ENCODE results near the gene DKKL1.
"Not testable (repeated sequence)": the region's sequence is repeated elsewhere in the genome, so short reads cannot be mapped to it uniquely, and the experiment has no call there.

The DKKL1 gene

GRCh38 chr19:49326165-49326704 is 37.4 kb upstream of the DKKL1 start:
- ChIA-PET POLR2A (interaction anchor here (0.6 kb wide), 1 partner anchor 201 kb away, joined by 5 read pairs; the partner anchor contains the start of gene RCN3), CTCF (interaction anchor here (0.7 to 2.8 kb wide), 7 partner anchors 13 to 244 kb away, joined by 3 to 17 read pairs (median 3); partner anchors contain the start of gene LIN7B)
- no peak for TF ChIP-seq CTCF (IDR thresholded peaks at IDR 0.05; ENCODE audit: control extremely low read depth, extremely low read depth, low read depth, missing control alignments)
- DNase-seq (ENCODE audit: extremely low spot score), result peak; percentile 67

DNA sequence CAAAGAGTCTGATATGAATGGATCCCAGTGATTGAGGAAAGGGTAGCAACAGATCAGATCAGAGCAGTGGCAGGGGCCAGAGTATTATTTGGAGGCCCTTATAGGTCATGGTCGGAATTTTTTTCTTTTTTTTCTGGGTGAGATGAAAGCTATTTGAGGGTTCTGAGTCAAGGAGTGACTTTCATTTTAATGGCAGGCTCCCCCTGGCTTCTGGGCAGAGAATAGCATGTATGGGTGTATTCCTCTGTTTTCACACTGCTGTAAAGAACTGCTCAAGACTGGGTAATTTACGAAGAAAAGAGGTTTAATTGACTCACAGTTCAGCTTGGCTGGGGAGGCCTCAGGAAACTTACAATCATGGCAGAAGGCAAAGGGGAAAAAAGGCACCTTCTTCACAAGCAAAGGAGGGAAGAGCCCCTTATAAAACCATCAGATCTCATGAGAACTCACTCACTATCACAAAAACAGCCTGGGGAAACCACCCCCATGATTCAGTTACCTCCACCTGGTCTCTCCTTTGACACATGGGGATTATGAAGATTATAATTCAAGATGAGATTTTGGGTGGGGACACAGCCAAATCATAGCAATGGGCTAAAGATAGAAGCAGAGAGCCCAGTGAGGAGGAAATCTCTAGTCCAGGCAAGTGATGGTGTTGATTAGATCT is 35.7 kb upstream of the DKKL1 start:
- ChIA-PET POLR2A (no interaction called here), CTCF (interaction anchor here (0.6 to 2.8 kb wide), 15 partner anchors 10 to 145 kb away, joined by 3 to 17 read pairs (median 4); no protein-coding TSS in a partner anchor)
- peak; percentile 57 for DNase-seq (ENCODE audit: extremely low spot score)
- peak; percentile 61 for TF ChIP-seq CTCF (IDR thresholded peaks at IDR 0.05; ENCODE audit: control extremely low read depth, extremely low read depth, low read depth, missing control alignments)

DNA sequence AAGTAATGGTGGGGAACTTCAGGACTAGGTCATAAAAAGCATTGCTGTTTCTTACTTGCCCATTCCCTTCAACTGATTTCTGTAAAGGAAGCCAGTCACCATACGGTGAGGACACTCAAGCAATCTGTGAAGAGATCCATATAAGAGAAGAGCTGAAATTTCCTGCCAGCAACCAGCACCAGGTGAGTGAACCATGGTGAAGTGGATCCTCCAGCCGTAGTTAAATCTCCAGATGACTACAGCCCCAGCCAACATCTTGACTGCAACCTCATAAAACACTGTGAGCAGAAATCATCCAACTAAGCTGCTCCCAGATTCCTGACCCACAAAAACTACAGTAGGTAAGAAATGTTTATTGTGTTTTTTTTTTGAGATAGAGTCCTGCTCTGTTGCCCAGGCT is 34.9 kb upstream of the DKKL1 start:
- ChIA-PET CTCF (interaction anchor here (0.7 to 2.6 kb wide), 10 partner anchors 9 to 103 kb away, joined by 3 to 13 read pairs (median 4); no protein-coding TSS in a partner anchor), POLR2A (no interaction called here)
- no peak for TF ChIP-seq CTCF (IDR thresholded peaks at IDR 0.05; ENCODE audit: control extremely low read depth, extremely low read depth, low read depth, missing control alignments)
- DNase-seq (ENCODE audit: extremely low spot score), result no peak

DNA sequence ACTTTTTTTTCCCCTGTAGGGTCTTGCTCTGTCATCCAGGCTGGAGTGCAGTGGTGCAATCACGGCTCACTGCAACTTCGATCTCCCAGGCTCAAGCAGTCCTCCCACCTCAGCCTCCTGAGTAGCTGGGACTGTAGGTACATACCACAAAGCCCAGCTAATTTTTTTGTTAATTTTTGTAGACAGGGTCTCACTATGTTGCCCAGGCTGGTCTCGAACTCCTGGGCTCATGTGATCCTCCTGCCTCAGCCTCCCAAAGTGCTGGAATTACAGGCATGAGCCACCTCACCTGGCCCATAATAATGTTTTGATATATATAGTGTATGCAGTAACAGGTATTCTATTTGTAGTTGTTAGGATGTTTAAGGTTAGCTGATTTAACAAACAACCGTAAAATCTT is 32.5 kb upstream of the DKKL1 start:
- ChIA-PET POLR2A (interaction anchor here (0.8 kb wide), 1 partner anchor 9 kb away, joined by 3 read pairs; no protein-coding TSS in a partner anchor), CTCF (interaction anchor here (0.8 to 1.4 kb wide), 8 partner anchors 9 to 115 kb away, joined by 3 to 7 read pairs (median 3); no protein-coding TSS in a partner anchor)
- not testable (repeated sequence) for DNase-seq (ENCODE audit: extremely low spot score)

- DNase-seq (ENCODE audit: extremely low spot score), result peak; percentile 74
- POLR2A ChIA-PET, result no interaction called here
- CTCF ChIA-PET, result interaction anchor here (0.8 to 1.4 kb wide), 8 partner anchors 8 to 106 kb away, joined by 3 to 7 read pairs (median 3); no protein-coding TSS in a partner anchor
- no peak for TF ChIP-seq CTCF (IDR thresholded peaks at IDR 0.05; ENCODE audit: control extremely low read depth, extremely low read depth, low read depth, missing control alignments)
These were observed 32.0 kb upstream of the DKKL1 start for GRCh38 chr19:49331616-49332055.

GRCh38 chr19:49332691-49333417 is 30.8 kb upstream of the DKKL1 start:
- DNase-seq (ENCODE audit: extremely low spot score); POLR2A ChIA-PET: not testable (repeated sequence)
- CTCF ChIA-PET, result interaction anchor here (1.1 to 2.1 kb wide), 5 partner anchors 9 to 138 kb away, joined by 3 to 8 read pairs (median 3); no protein-coding TSS in a partner anchor

DNA sequence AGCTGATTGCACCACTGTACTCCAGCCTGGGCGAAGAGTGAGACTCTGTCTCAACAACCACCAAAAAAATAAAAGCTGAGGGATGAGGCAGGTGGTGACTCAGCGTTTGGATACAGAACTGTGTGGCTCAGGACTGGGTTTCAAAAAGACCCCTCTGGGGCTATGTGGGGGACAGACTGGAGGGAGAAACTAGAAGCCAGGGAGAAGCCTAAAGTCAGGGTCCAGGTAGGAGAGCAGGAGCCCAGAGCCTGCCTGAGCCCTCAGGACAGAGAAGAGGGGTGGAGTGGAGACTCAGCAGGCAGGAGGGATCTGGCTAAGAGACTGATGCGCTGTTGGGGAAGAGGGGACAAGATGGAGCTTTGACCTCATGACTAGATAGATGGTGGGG is 30.3 kb upstream of the DKKL1 start:
- DNase-seq (ENCODE audit: extremely low spot score), result no peak
- CTCF ChIA-PET, result interaction anchor here (1.2 to 2.1 kb wide), 4 partner anchors 9 to 137 kb away, joined by 3 to 8 read pairs (median 4); no protein-coding TSS in a partner anchor
- POLR2A ChIA-PET, result no interaction called here
- TF ChIP-seq CTCF (IDR thresholded peaks at IDR 0.05; ENCODE audit: control extremely low read depth, extremely low read depth, low read depth, missing control alignments), result no peak
